HG03135 (cell line): Measurements from ENCODE around the gene SREK1IP1.

Experiments used
- ATAC-seq: cut with Tn5 transposase; IDR thresholded peaks from one replicate; pipeline ENCODE4 v1.9.1; 2021; ENCODE audit warnings: mild to moderate bottlenecking, moderate library complexity; ENCODE audit not compliant: unreplicated experiment

The SREK1IP1 gene

DNA sequence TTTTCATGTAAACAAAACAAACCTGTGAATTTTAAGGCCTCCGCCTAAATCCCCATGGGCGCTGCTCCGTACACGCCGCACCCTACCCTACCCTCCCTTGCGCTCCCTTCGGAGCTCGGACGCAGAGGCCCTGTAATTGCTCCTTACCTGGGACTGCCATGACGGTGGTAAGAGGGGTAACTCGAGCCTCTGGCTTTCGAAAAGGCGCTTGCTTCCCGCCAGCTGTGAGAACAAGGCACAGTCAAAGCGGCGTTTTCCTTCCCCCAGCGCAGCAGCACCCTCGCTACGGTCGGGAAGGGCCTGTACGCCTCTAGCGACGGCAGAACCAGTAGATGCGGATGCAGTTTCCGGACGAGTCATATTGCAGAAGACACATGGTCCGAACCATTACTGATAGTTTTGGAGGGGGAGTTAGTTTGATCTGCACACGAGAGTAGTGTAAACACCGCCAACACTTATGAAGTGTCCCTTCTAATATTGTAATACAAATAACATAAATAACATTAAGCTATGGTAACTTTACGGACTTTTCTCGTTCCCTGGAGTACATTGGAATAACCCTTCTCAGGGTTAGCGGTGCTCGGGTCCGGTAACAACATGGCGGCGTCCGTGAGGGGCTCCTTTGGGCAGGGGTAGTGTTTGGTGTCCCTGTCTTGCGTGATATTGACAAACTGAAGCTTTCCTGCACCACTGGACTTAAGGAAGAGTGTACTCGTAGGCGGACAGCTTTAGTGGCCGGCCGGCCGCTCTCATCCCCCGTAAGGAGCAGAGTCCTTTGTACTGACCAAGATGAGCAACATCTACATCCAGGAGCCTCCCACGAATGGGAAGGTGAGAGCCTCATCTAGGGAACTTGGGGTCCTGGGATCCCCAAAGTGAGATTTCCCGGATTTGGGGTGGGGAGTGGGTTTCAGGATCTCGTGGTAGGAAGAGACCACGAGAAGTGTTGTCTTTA lies at the start of gene SREK1IP1, which contains the start of gene CWC27:
Gene SREK1IP1 (minus strand): TSS at position 334 of the 955 bp plus-strand sequence. CDS start 174 bp downstream, at position 160.
Gene CWC27 (plus strand): TSS at position 573 of the 955 bp plus-strand sequence. CDS start 217 bp downstream, at position 790.
- ATAC-seq, result peak; percentile 97

DNA sequence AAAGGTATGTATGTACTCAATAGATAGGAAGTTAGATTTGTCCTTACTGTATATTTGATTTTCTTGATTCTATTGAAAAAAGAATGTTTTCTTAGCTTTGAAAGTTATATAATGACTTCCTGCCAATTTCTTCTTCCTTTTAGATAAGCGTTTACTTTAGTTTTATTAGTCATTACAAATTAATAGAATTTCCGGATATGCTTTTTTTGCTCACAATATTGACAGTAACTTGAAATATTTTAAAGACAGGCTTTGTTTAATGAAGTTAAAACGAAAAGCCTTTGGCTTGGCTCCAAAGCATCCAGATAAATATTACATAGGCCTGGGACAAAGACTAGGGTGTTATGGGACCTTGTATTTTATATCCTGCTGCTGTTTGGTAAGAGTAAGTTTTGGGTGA lies 49.8 kb upstream of the SREK1IP1 start:
- no peak for ATAC-seq

- peak; percentile 97 for ATAC-seq
These were observed 45.6 kb upstream of the SREK1IP1 start for GRCh38 chr5:64814073-64814472.

- peak; percentile 43 for ATAC-seq
These were observed 42.7 kb upstream of the SREK1IP1 start for GRCh38 chr5:64811050-64811640.

DNA sequence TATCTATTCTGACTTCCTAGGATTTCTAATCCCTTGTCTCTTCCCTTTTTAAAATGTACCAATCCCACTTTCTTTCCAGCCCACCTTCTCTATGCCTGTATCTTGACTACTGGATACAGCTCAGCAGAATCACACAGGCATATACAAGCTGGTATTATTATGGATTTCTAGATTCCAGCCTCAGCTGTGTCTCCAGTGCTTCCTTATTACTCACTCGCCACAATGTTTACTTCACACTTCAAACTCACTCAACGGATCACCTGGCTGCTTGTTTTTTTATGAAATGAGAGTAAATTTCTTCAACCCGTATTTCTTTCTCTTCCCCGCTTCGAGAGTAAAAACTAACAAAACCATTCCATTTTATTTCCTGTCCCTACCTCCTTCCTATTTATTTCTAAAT lies 39.0 kb upstream of the SREK1IP1 start:
- ATAC-seq, result no peak

DNA sequence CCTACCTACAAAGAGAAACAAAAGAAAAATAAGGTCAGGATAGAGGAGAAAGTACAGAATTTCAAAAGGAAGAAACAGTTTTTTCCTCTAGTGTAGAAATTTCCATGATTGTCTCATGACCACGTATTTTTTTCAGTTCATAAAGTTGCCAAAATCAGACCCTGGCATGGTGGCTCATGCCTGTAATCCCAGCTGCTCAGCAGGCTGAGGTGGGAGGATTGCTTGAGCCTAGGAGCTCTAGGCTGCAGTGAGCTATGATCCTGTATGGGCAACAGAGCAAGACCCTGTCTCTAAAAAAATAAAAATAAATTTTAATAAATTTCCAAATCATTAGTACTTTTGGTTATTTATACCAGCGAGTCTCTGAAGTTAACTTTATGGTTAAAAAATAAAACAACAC lies 38.0 kb upstream of the SREK1IP1 start:
- ATAC-seq, result no peak

DNA sequence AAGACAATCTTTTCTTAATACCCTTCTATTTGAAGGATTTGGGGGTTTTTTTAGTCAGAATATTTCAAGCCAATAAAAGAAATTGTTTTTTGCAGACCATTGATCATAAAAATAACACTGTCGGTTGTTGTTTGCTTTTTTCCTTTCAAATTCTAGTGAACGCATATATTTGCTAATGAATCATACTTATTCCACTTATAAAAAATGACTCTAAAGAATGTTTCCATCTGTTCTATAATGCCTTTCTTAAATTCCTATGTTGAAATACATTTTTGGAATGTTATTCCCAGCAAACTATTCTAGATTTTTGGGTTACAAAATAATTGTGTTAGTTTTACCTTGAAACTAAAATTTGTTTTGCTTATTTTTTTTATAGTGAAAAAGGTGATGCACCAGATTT lies 32.4 kb upstream of the SREK1IP1 start:
- ATAC-seq, result no peak

- no peak for ATAC-seq
These were observed 27.8 kb upstream of the SREK1IP1 start for GRCh38 chr5:64796301-64796700.

DNA sequence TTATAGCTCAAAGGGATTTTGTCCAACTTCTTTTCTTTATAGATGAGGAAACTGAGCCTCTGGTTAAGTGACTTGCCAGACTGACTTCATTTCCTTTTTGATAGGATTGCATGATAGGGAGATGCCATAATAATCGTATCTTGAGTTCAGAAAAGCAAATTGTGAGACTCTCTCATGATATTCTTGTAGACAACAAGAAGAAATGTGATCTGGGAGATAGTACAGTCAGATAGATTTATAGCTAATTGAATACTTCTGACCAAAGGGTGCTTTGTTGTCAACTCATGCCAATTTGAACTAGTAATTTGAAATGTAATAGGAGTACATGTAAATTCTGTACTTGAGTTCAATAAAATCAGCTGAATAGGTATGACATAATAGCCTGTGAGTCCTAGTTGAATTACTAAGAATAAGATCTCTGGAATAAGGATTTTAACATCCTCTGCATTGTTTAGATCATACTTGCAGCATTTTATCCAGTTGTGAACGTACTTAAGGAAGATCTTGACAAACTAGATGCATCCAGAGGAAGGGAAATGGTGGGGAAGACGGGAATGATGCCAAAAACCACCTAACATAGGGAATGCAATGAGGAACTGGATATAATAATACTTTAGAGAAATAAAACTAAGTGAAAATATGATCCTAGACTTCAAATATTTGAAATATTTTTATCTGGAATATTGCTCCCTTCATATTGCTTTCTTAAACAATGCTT lies 25.7 kb upstream of the SREK1IP1 start:
- ATAC-seq, result no peak

DNA sequence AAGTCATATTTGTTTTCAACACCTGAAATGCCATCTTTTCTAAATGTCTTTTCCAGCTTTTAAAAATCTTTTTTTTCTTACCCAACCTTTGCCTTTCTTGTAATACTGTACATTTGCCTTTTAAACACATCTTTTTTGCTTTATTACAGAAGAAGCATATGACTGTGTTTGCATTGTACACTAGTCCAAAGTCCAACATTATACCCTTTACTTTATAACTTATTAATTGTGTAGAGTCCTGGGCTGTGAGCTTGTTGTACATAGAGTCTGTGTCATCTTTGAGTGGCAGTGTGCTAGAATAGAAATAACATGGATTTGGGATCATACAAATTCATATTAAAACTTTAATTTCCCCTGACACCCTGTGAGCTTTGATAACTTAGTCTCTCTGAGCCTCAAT lies 24.0 kb upstream of the SREK1IP1 start:
- no peak for ATAC-seq

DNA sequence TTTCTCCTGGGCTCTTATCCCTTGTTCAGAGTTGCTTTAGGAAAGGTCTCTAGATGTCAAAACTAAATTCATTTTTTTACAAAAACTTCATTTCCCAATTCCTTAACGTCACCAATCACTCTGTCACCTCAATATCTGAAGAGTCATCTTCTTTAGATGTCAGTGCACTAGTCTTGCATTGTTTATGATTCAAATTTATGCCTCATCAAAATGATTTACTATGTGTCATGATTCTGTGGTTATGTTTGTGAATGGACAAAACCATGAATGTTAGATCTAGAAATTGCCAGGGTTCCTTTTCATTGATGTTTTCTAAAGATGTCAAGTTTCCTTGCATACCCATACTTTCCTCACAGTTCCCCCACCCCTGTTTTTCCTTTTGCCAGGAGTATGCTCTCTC lies 21.7 kb upstream of the SREK1IP1 start:
- ATAC-seq, result no peak

DNA sequence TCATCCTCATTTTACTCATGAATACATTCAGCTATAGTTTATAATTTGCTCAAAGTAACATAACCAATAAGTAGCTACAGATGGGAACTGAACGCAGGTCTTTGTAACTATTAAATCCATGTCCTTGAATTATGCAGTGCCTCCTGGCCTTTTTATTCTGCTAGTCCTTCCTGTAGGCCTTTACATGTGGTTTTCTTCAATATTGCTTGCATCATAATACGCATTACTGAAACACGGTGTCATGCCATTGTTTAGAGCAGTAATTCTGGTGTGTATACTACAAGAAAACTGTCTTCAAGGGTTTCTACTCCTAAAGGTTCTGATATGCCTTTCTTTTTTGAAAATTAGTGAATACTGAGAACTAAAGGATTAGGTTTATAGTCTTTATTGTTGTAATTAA lies 21.0 kb upstream of the SREK1IP1 start:
- no peak for ATAC-seq

DNA sequence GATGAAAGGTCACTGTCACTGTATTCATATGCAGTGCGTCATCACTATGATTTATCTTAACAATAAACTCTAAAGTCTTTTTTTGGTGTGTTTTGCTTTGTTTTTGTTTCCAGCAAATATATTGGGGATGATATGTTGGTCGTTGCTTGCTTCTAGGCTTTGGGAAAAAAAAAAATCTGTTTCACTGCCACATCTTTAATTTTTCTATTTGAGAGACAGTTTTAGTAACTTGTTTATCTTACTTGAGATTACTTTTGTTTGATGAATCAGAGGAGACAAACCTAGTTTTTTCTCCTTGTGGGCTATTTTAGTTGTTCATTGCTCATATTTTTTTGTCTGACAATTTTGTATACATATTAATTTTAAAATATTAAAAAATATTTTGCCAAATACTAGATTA lies 19.7 kb upstream of the SREK1IP1 start:
- no peak for ATAC-seq

GRCh38 chr5:64786372-64786771 lies 17.9 kb upstream of the SREK1IP1 start:
- no peak for ATAC-seq

- ATAC-seq, result peak; percentile 73
These were observed 16.0 kb upstream of the SREK1IP1 start for GRCh38 chr5:64784451-64785025.

- no peak for ATAC-seq
These were observed 6.8 kb upstream of the SREK1IP1 start for GRCh38 chr5:64775291-64775690.

- no peak for ATAC-seq
These were observed 5.0 kb upstream of the SREK1IP1 start for GRCh38 chr5:64773533-64773932.

GRCh38 chr5:64771736-64772135 lies 3.2 kb upstream of the SREK1IP1 start:
- ATAC-seq, result no peak

DNA sequence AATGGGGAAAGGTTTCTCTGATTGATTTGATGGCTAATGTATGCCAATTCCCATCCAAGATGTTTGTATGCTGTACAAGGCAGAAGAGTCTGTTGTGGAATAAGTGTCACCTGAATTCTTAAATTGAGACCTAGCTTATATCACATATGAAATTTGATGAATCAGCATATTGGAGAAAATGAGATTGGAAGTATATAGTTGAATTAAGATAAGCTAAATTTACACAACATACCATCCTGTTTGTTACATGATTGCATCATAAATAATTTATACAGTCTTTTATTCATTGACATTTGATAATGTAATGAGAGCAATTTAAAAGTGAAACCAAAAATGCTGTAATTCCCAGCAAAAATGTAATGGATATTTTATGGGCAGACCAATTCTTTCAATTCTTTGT lies 1.4 kb upstream of the SREK1IP1 start:
- no peak for ATAC-seq

- ATAC-seq, result peak; percentile 8
These were observed 533 bp downstream of the SREK1IP1 start for GRCh38 chr5:64767959-64768357.

GRCh38 chr5:64766941-64767340 lies 1.6 kb downstream of the SREK1IP1 start:
- ATAC-seq, result no peak
